OCI-LY1 (cell line): ENCODE data around the gene UBE2V1.

Experiments
- EZH2 ChIP-seq: fragments of 200-600 bp; sonication (generic), shearing (Covaris generic); IDR thresholded peaks from 2 replicates; pipeline ENCODE4 v1.8.0; 2017; ENCODE audit warnings: borderline replicate concordance, mixed run types, mild to moderate bottlenecking, antibody characterized with exemption, low read length, moderate library complexity, mixed read lengths
- TF ChIP-seq, protein P1 (sequence below): fragments of 200-600 bp; sonication (generic), shearing (Covaris generic); IDR thresholded peaks from 2 replicates; pipeline ENCODE4 v1.5.1; 2017; ENCODE audit warnings: mild to moderate bottlenecking, antibody characterized with exemption, low read length, moderate library complexity, mixed read lengths

DNA sequence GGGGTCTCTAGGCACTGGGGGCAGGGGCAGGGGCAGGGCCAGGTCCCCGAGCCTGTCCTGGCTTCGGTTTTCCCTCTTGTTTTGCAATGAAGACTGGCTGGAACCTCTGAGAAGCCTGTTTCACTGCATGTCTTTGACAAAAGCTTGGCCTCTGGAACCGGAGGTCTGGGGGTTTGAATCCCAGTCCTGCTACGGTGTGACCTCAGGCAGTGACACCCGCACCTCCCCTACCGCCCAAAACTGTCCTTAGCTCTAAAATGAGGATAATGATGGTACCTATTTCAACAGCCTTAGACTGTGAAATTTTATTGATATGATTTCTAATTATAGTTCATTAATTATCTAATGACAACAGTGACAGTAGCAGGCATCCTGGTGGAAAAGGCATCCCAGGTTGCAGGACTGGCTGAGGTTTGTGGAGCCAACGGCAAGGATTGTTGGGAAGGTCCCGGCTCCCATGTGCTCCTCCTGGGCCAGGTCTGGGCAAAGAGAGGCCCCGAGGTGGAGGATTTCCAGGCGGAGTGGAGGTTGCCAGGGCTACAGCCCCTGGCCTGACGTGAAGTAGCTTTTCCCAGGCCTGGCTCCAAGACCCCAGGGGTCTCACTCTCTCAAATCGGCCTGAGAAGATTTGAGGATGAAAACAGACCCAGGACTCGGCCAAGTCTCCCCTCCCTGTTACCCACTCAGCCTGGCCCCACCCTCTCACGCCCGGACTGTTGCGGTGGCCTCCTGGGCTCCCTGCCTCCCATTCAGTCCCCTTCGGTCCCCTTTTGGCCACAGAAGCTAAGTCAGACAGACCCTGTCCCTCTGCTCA lies 72.3 kb downstream of the UBE2V1 start:
- TF ChIP-seq, protein P1, sequence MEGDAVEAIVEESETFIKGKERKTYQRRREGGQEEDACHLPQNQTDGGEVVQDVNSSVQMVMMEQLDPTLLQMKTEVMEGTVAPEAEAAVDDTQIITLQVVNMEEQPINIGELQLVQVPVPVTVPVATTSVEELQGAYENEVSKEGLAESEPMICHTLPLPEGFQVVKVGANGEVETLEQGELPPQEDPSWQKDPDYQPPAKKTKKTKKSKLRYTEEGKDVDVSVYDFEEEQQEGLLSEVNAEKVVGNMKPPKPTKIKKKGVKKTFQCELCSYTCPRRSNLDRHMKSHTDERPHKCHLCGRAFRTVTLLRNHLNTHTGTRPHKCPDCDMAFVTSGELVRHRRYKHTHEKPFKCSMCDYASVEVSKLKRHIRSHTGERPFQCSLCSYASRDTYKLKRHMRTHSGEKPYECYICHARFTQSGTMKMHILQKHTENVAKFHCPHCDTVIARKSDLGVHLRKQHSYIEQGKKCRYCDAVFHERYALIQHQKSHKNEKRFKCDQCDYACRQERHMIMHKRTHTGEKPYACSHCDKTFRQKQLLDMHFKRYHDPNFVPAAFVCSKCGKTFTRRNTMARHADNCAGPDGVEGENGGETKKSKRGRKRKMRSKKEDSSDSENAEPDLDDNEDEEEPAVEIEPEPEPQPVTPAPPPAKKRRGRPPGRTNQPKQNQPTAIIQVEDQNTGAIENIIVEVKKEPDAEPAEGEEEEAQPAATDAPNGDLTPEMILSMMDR, result no peak
- TF ChIP-seq EZH2, result no peak
